ENCODE results near the gene PIK3CA. TPM values are rescaled to one million over a fixed set of nuclear protein-coding genes. Genes with fewer than 3 reads are reported as not detected.
"Not testable (repeated sequence)": the region's sequence is repeated elsewhere in the genome, so short reads cannot be mapped to it uniquely, and the experiment has no call there.

Gene PIK3CA
- total and polyA plus RNA-seq, 2 experiments from 2014 or later = 8.3 to 22.5 TPM

GRCh38 chr3:179268400-179269051 lies 120.4 kb downstream of the PIK3CA start:
- no peaks in the 10 kb centered on the region for H3F3A ChIP-seq (ENCODE audit: insufficient read depth)
- DNase-seq = no peak
- TF ChIP-seq EZH2 (IDR thresholded peaks at IDR 0.05; ENCODE audit: insufficient read depth, poor library complexity, severe bottlenecking) = no peak
- no peak for TF ChIP-seq EZH2phosphoT487 (IDR thresholded peaks at IDR 0.05; ENCODE audit: insufficient read depth, low read depth)
- no peaks in the 10 kb centered on the region for H4K20me1 ChIP-seq (ENCODE audit: insufficient read depth)
- H3K27me3 ChIP-seq (replicated peaks; ENCODE audit: insufficient read depth) = peaks cover 16% of the 10 kb centered on the region
- no peaks in the 10 kb centered on the region for H3K36me3 ChIP-seq (ENCODE audit: low read depth)
- H3K9ac ChIP-seq = no peak overlapping the region
- in situ Hi-C loops (cut with MboI) = no loop called here
- WGBS, 2 experiments (ENCODE audit: low coverage in 1 of 2, low lambda C conversion rate in 2 of 2, missing lambda C conversion rate in 2 of 2) = 36 to 53% methylated on average over 4 of the region's 4 CpGs
- no peaks in the 10 kb centered on the region for H3K4me1 ChIP-seq (ENCODE audit: insufficient read depth)
- no peak overlapping the region for H3K4me3 ChIP-seq
- H3K9me3 ChIP-seq (ENCODE audit: low read depth) = no peaks in the 10 kb centered on the region
- H2AFZ ChIP-seq = no peak overlapping the region; the same call in 1 of the 2 replicates
- no peak overlapping the region for H3K27ac ChIP-seq
- H3K9me2 ChIP-seq (ENCODE audit: insufficient read depth) = no peaks in the 10 kb centered on the region
- H3K4me2 ChIP-seq (ENCODE audit: unreplicated experiment) = no peak overlapping the region
- H3K79me2 ChIP-seq (ENCODE audit: insufficient read depth) = no peaks in the 10 kb centered on the region

GRCh38 chr3:179269152-179269707 lies 121.1 kb downstream of the PIK3CA start:
- in situ Hi-C loops (cut with MboI) = no loop called here
- H3K9me3 ChIP-seq (ENCODE audit: low read depth) = no peaks in the 10 kb centered on the region
- 59 to 70% methylated on average over 4 of the region's 4 CpGs for WGBS, 2 experiments (ENCODE audit: low coverage in 1 of 2, low lambda C conversion rate in 2 of 2, missing lambda C conversion rate in 2 of 2)
- no peak overlapping the region for H2AFZ ChIP-seq
- no peaks in the 10 kb centered on the region for H3K36me3 ChIP-seq (ENCODE audit: low read depth)
- H3F3A ChIP-seq (ENCODE audit: insufficient read depth) = no peaks in the 10 kb centered on the region
- peaks cover 16% of the 10 kb centered on the region for H3K27me3 ChIP-seq (replicated peaks; ENCODE audit: insufficient read depth)
- no peak overlapping the region for H3K4me3 ChIP-seq
- no peak for TF ChIP-seq EZH2phosphoT487 (IDR thresholded peaks at IDR 0.05; ENCODE audit: insufficient read depth, low read depth)
- no peak for TF ChIP-seq EZH2 (IDR thresholded peaks at IDR 0.05; ENCODE audit: insufficient read depth, poor library complexity, severe bottlenecking)
- H3K27ac ChIP-seq = no peak overlapping the region
- H3K9ac ChIP-seq = no peak overlapping the region
- H3K9me2 ChIP-seq (ENCODE audit: insufficient read depth) = no peaks in the 10 kb centered on the region
- H3K79me2 ChIP-seq (ENCODE audit: insufficient read depth) = no peaks in the 10 kb centered on the region
- no peaks in the 10 kb centered on the region for H3K4me1 ChIP-seq (ENCODE audit: insufficient read depth)
- H3K4me2 ChIP-seq (ENCODE audit: unreplicated experiment) = no peak overlapping the region
- no peak for DNase-seq
- no peaks in the 10 kb centered on the region for H4K20me1 ChIP-seq (ENCODE audit: insufficient read depth)

GRCh38 chr3:179272385-179272784 lies 124.2 kb downstream of the PIK3CA start:
- no peak overlapping the region for H2AFZ ChIP-seq
- no peaks in the 10 kb centered on the region for H4K20me1 ChIP-seq (ENCODE audit: insufficient read depth)
- no peak for TF ChIP-seq EZH2phosphoT487 (IDR thresholded peaks at IDR 0.05; ENCODE audit: insufficient read depth, low read depth)
- no peak for TF ChIP-seq EZH2 (IDR thresholded peaks at IDR 0.05; ENCODE audit: insufficient read depth, poor library complexity, severe bottlenecking)
- H3F3A ChIP-seq (ENCODE audit: insufficient read depth) = no peaks in the 10 kb centered on the region
- no peak overlapping the region for H3K9ac ChIP-seq
- H3K4me2 ChIP-seq (ENCODE audit: unreplicated experiment) = no peak overlapping the region
- peaks cover under 1% of the 10 kb centered on the region for H3K27me3 ChIP-seq (replicated peaks; ENCODE audit: insufficient read depth)
- no peak for DNase-seq
- no peaks in the 10 kb centered on the region for H3K9me3 ChIP-seq (ENCODE audit: low read depth)
- 69 to 70% methylated on average over 3 of the region's 3 CpGs for WGBS, 2 experiments (ENCODE audit: low coverage in 1 of 2, low lambda C conversion rate in 2 of 2, missing lambda C conversion rate in 2 of 2)
- H3K79me2 ChIP-seq (ENCODE audit: insufficient read depth) = no peaks in the 10 kb centered on the region
- no peaks in the 10 kb centered on the region for H3K9me2 ChIP-seq (ENCODE audit: insufficient read depth)
- H3K27ac ChIP-seq = no peak overlapping the region
- H3K4me3 ChIP-seq = no peak overlapping the region
- no peaks in the 10 kb centered on the region for H3K4me1 ChIP-seq (ENCODE audit: insufficient read depth)
- in situ Hi-C loops (cut with MboI) = no loop called here
- H3K36me3 ChIP-seq (ENCODE audit: low read depth) = no peaks in the 10 kb centered on the region

GRCh38 chr3:179274434-179274833 lies 126.3 kb downstream of the PIK3CA start:
- H3F3A ChIP-seq (ENCODE audit: insufficient read depth); H3K4me1 ChIP-seq (ENCODE audit: insufficient read depth); H2AFZ ChIP-seq; H3K4me3 ChIP-seq; H4K20me1 ChIP-seq (ENCODE audit: insufficient read depth); H3K27ac ChIP-seq; H3K36me3 ChIP-seq (ENCODE audit: low read depth); H3K9me3 ChIP-seq (ENCODE audit: low read depth); H3K79me2 ChIP-seq (ENCODE audit: insufficient read depth); H3K4me2 ChIP-seq (ENCODE audit: unreplicated experiment); H3K27me3 ChIP-seq (replicated peaks; ENCODE audit: insufficient read depth); in situ Hi-C loops (cut with MboI); DNase-seq; H3K9ac ChIP-seq; H3K9me2 ChIP-seq (ENCODE audit: insufficient read depth): not testable (repeated sequence)
- 68 to 77% methylated on average over 2 of the region's 2 CpGs for WGBS, 2 experiments (ENCODE audit: low coverage in 1 of 2, low lambda C conversion rate in 2 of 2, missing lambda C conversion rate in 2 of 2)

All from GM23248 (cell line).